HFFc6 (cell line): ENCODE data around the gene TMEM39A. TPM values are rescaled to one million over a fixed set of nuclear protein-coding genes. Genes with fewer than 3 reads are reported as not detected.

ENCODE experiments used
- DNase-seq: peaks from one replicate; pipeline ENCODE4 v3.0.0-alpha.2; 2018
- H3K27ac Mint-ChIP-seq: 2 replicates; pipeline ENCODE4 v1.8.0; 2020; ENCODE audit warnings: mild to moderate bottlenecking, mixed read lengths
- H3K27me3 Mint-ChIP-seq: 2 replicates; pipeline ENCODE4 v1.8.0; 2021; ENCODE audit warnings: mild to moderate bottlenecking, moderate library complexity, mixed read lengths; ENCODE audit not compliant: insufficient read depth
- H3K36me3 Mint-ChIP-seq: 2 replicates; pipeline ENCODE4 v1.8.0; 2021; ENCODE audit warnings: low read depth, mixed read lengths
- H3K4me1 Mint-ChIP-seq: 2 replicates; pipeline ENCODE4 v1.8.0; 2020; ENCODE audit warnings: low read depth, mixed read lengths
- H3K4me3 Mint-ChIP-seq: 2 replicates; pipeline ENCODE4 v1.8.0; 2020; ENCODE audit warnings: mild to moderate bottlenecking, moderate library complexity, mixed read lengths
- H3K9me3 Mint-ChIP-seq: 2 replicates; pipeline ENCODE4 v1.8.0; 2020; ENCODE audit warnings: mild to moderate bottlenecking, mixed read lengths
- CTCF ChIP-seq: fragments of 200-600 bp; sonication (generic); IDR thresholded peaks from 2 replicates; pipeline ENCODE4 v1.5.0; 2021; ENCODE audit warnings: antibody characterized with exemption, mild to moderate bottlenecking
- long read RNA-seq: library from polyadenylated mRNA; unstranded; transcript quantifications from one replicate; pipeline ENCODE4 v2.0.0, GENCODE V29; 2019
- total RNA-seq, 6 experiments: library from RNA; stranded (reverse); fragmentation: NEBNext Ultra II Directional; extraction: Animal tissue kit (Norgen Biotek cat#: 25700); gene quantifications; 2 replicates in 1 of 6; 3 replicates in 5 of 6; pipeline ENCODE4 v1.2.3, GENCODE V29; 2021

Gene TMEM39A, protein sequence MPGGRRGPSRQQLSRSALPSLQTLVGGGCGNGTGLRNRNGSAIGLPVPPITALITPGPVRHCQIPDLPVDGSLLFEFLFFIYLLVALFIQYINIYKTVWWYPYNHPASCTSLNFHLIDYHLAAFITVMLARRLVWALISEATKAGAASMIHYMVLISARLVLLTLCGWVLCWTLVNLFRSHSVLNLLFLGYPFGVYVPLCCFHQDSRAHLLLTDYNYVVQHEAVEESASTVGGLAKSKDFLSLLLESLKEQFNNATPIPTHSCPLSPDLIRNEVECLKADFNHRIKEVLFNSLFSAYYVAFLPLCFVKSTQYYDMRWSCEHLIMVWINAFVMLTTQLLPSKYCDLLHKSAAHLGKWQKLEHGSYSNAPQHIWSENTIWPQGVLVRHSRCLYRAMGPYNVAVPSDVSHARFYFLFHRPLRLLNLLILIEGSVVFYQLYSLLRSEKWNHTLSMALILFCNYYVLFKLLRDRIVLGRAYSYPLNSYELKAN
- total RNA-seq: 10 to 100 TPM; 47.3 to 58.8 (median 55.5) TPM
- long read RNA-seq, full-length matches to known transcripts: 27 of 45 reads
- long read RNA-seq, partial matches to known transcripts: 6 of 45 reads
- long read RNA-seq, other reads (novel, unspliced or antisense): 12 of 45 reads

- Mint-ChIP-seq H3K9me3 (no peaks in the 10 kb centered on the region), H3K27ac (peak within 1 kb of the TSS; percentile 98)
- peak; percentile 42 for TF ChIP-seq CTCF
These were observed at the start of gene TMEM39A for GRCh38 chr3:119463171-119464169. TMEM39A (minus strand) TSS chr3:119463615; CDS start chr3:119462074, 1,541 bp downstream.

DNA sequence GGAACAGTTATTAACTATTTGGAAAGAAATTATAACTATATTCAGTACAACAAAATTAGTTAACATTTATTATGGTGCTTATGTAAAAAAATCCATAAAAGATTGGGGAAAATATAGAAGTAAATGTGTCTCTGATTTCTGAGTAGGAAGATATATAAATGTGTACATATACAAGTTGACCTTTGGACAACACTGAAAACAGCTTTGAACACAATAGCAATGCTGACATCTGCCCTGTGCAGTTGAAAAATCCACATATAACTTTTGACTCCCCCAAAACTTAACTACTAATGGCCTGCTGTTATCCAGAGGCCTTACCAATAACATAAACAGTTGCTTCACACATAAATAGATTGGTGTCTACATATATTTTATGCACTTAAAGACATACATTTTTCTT is 47.3 kb upstream of the TMEM39A start:
- DNase-seq: no peak
- no peak for TF ChIP-seq CTCF
- Mint-ChIP-seq H3K4me3 (no peak overlapping the region), H3K4me1 (no peaks in the 10 kb centered on the region), H3K9me3 (no peaks in the 10 kb centered on the region), H3K27ac (no peak overlapping the region), H3K36me3 (peaks cover 37% of the 10 kb centered on the region), H3K27me3 (peaks cover 2% of the 10 kb centered on the region)

More at GRCh38 chr3:119463171-119464169, at the start of gene TMEM39A:
- peak; percentile 96 for DNase-seq
- H3K4me1 Mint-ChIP-seq: peaks cover 45% of the 10 kb centered on the region
- peaks cover 23% of the 10 kb centered on the region for H3K36me3 Mint-ChIP-seq
- peak within 1 kb of the TSS; percentile 99 for H3K4me3 Mint-ChIP-seq
- peaks cover 4% of the 10 kb centered on the region for H3K27me3 Mint-ChIP-seq

- H3K9me3 Mint-ChIP-seq: no peaks in the 10 kb centered on the region
- peaks cover 33% of the 10 kb centered on the region for H3K36me3 Mint-ChIP-seq
- no peak for DNase-seq
- no peak overlapping the region for H3K4me3 Mint-ChIP-seq
- H3K27ac Mint-ChIP-seq: no peak overlapping the region
- H3K27me3 Mint-ChIP-seq: peaks cover 2% of the 10 kb centered on the region
- H3K4me1 Mint-ChIP-seq: no peaks in the 10 kb centered on the region
- no peak for TF ChIP-seq CTCF
These were observed 44.9 kb upstream of the TMEM39A start for GRCh38 chr3:119508172-119508845.

- Mint-ChIP-seq H3K27me3 (peaks cover 2% of the 10 kb centered on the region), H3K9me3 (no peaks in the 10 kb centered on the region), H3K4me3 (no peak overlapping the region), H3K27ac (no peak overlapping the region), H3K4me1 (no peaks in the 10 kb centered on the region), H3K36me3 (peaks cover 28% of the 10 kb centered on the region)
- no peak for DNase-seq
- TF ChIP-seq CTCF: no peak
These were observed 44.0 kb upstream of the TMEM39A start for GRCh38 chr3:119507404-119507803.

- Mint-ChIP-seq H3K4me1 (no peaks in the 10 kb centered on the region), H3K27ac (no peak overlapping the region), H3K27me3 (peaks cover 2% of the 10 kb centered on the region), H3K36me3 (peaks cover 28% of the 10 kb centered on the region), H3K4me3 (no peak overlapping the region), H3K9me3 (no peaks in the 10 kb centered on the region)
- no peak for DNase-seq
- TF ChIP-seq CTCF: no peak
These were observed 43.2 kb upstream of the TMEM39A start for GRCh38 chr3:119506631-119507030.
